Keratinocyte (primary cell): Measurements from ENCODE around the gene RALY. TPM values are rescaled to one million over a fixed set of nuclear protein-coding genes. Genes with fewer than 3 reads are reported as not detected.

ENCODE experiments used
- DNase-seq: peaks from one replicate; pipeline ENCODE4 v3.0.0-alpha.2; 2011; ENCODE audit warnings: low read depth, missing footprints, low spot score
- FAIRE-seq: peaks from 2 replicates; lab custom pipeline; 2011; peaks lifted over from hg19 to GRCh38; lab: Jason Lieb, UNC
- H2AFZ ChIP-seq: 2 replicates; pipeline ENCODE4 v1.6.0; 2012; ENCODE audit warnings: low read length, control low read depth, inconsistent platforms; ENCODE audit not compliant: control insufficient read depth
- H3K27ac ChIP-seq: 2 replicates; pipeline ENCODE4 v1.5.1; 2011; ENCODE audit warnings: low read length; ENCODE audit not compliant: control insufficient read depth, insufficient read depth
- H3K27me3 ChIP-seq: 3 replicates; pipeline ENCODE4 v1.6.0; 2011; ENCODE audit warnings: low read length; ENCODE audit not compliant: control insufficient read depth, insufficient read depth; ENCODE audit errors: extremely low read depth
- H3K36me3 ChIP-seq, 2 experiments: 2 replicates in 1 of 2; 3 replicates in 1 of 2; pipeline ENCODE4 v1.5.1; 2011; ENCODE audit warnings: low read length in 2 of 2, mild to moderate bottlenecking in 1 of 2; ENCODE audit not compliant: control insufficient read depth in 2 of 2, insufficient read depth in 2 of 2; ENCODE audit errors: extremely low read depth in 1 of 2
- H3K4me1 ChIP-seq: 3 replicates; pipeline ENCODE4 v1.5.1; 2011; ENCODE audit warnings: low read length; ENCODE audit not compliant: control insufficient read depth, insufficient read depth; ENCODE audit errors: extremely low read depth
- H3K4me2 ChIP-seq: 3 replicates; pipeline ENCODE4 v1.6.0; 2011; ENCODE audit warnings: low read depth, low read length; ENCODE audit not compliant: control insufficient read depth, insufficient read depth; ENCODE audit errors: extremely low read depth
- H3K4me3 ChIP-seq, 3 experiments: fragments of 200-600 bp in 1 of 3; sonication (generic) in 1 of 3; 2 replicates in 2 of 3; 3 replicates in 1 of 3; pipeline ENCODE4 v1.5.1; 2011 to 2016; ENCODE audit warnings: low read length in 3 of 3, mild to moderate bottlenecking in 3 of 3, control low read depth in 2 of 3, inconsistent platforms in 1 of 3, low read depth in 1 of 3, mixed read lengths in 1 of 3, mixed run types in 1 of 3, moderate library complexity in 1 of 3; ENCODE audit not compliant: control insufficient read depth in 2 of 3, insufficient read depth in 2 of 3; ENCODE audit errors: extremely low read depth in 1 of 3
- H3K79me2 ChIP-seq: 2 replicates; pipeline ENCODE4 v1.6.0; 2012; ENCODE audit warnings: low read length; ENCODE audit not compliant: control insufficient read depth, insufficient read depth
- H3K9ac ChIP-seq: 3 replicates; pipeline ENCODE4 v1.6.0; 2011; ENCODE audit warnings: low read length; ENCODE audit not compliant: control insufficient read depth, insufficient read depth; ENCODE audit errors: extremely low read depth
- H3K9me1 ChIP-seq: 3 replicates; pipeline ENCODE4 v1.6.0; 2011; ENCODE audit warnings: low read length; ENCODE audit not compliant: control insufficient read depth, insufficient read depth; ENCODE audit errors: extremely low read depth
- H3K9me3 ChIP-seq: 2 replicates; pipeline ENCODE4 v1.5.1; 2012; ENCODE audit warnings: low read depth, low read length; ENCODE audit not compliant: control insufficient read depth
- H4K20me1 ChIP-seq: 3 replicates; pipeline ENCODE4 v1.6.0; 2011; ENCODE audit warnings: low read length; ENCODE audit not compliant: control insufficient read depth, insufficient read depth; ENCODE audit errors: extremely low read depth
- CTCF ChIP-seq, 3 experiments: IDR thresholded peaks in 1 of 3; conservative IDR thresholded peaks in 1 of 3; optimal IDR thresholded peaks in 1 of 3; 2 replicates in 2 of 3; 3 replicates in 1 of 3; pipeline versions ENCODE3 to v1.5.1; 2011; ENCODE audit warnings: low read length in 3 of 3, mild to moderate bottlenecking in 3 of 3, moderate library complexity in 2 of 3, control low read depth in 1 of 3, inconsistent platforms in 1 of 3; ENCODE audit not compliant: insufficient read depth in 2 of 3; ENCODE audit errors: extremely low read depth in 1 of 3
- EZH2 ChIP-seq: IDR thresholded peaks from one replicate; pipeline ENCODE4 v1.6.1; 2012; ENCODE audit warnings: inconsistent platforms, mild to moderate bottlenecking, low read length, moderate library complexity
- dilution Hi-C: fragments of 300-500 bp; cut with MboI; formaldehyde crosslinking; loops from one replicate; pipeline ENCODE4 v1.7.0; 2020; ENCODE audit warnings: low sequenced_read_pairs; ENCODE audit not compliant: extremely low pct_ligation_motif_present
- polyA plus RNA-seq, 5 experiments: library from polyadenylated mRNA; depleted of rRNA in 3 of 5; stranded (reverse) in 3 of 5; stranded (forward) in 1 of 5; unstranded in 1 of 5; fragments of >200 nt; gene quantifications; 1 replicate in 1 of 5; 2 replicates in 3 of 5; 3 replicates in 1 of 5; pipeline versions ENCODE4 v1.2.1 to v1.2.3, GENCODE V29; 2011 to 2012; ENCODE audit warnings: missing spikeins in 2 of 5, low read depth in 1 of 5, low replicate concordance in 1 of 5

Gene RALY
- polyA plus RNA-seq, 1 donor (not counting 4 experiments of a cell fraction or from before 2014, with no cell fraction given): 118 TPM

DNA sequence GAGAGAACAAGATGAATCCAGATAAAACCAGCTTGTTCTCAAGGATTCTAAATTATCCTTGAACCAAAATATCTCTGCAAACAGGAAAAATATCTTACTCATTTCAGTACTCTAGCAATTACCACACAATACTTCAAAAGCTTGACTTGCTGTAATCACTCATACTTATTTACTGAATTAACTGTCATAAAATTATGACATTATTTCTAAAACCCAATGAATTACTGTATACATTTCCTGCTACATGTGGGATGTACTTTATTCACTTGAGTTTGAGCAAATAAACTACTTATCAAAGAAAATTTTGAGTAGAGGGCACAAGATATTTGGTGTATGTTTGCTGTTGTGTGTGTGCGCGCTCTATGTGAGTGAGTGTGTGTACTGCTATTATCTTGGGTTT lies 108.6 kb downstream of the RALY start:
- H2AFZ ChIP-seq: no peak overlapping the region
- no peak overlapping the region for H3K9ac ChIP-seq
- peaks cover 42% of the 10 kb centered on the region for H4K20me1 ChIP-seq
- H3K4me3 ChIP-seq: no peak overlapping the region
- TF ChIP-seq EZH2: no peak
- no peak for TF ChIP-seq CTCF (optimal IDR thresholded peaks at IDR 0.05 in 1 of 3, IDR thresholded peaks at IDR 0.05 in 1 of 3, conservative IDR thresholded peaks at IDR 0.05 in 1 of 3; ENCODE audit: extremely low read depth in 1 of 3, insufficient read depth in 2 of 3, low read length in 3 of 3)
- H3K79me2 ChIP-seq: peaks cover 77% of the 10 kb centered on the region
- dilution Hi-C loops: no loop called here
- H3K4me2 ChIP-seq: no peak overlapping the region
- peaks cover 37 to 65% of the 10 kb centered on the region in 2 experiments for H3K36me3 ChIP-seq
- FAIRE-seq (no peak), DNase-seq (no peak)
- no peaks in the 10 kb centered on the region for H3K27me3 ChIP-seq
- H3K4me1 ChIP-seq: peaks cover 2% of the 10 kb centered on the region
- H3K9me1 ChIP-seq: peaks cover 3% of the 10 kb centered on the region
- no peaks in the 10 kb centered on the region for H3K9me3 ChIP-seq
- H3K27ac ChIP-seq: no peak overlapping the region

GRCh38 chr20:34104059-34104458 lies 110.3 kb downstream of the RALY start:
- Histone ChIP-seq H3K9me3 (no peaks in the 10 kb centered on the region), H3K27me3 (no peaks in the 10 kb centered on the region), H3K4me3 (no peak overlapping the region), H3K9me1 (peaks cover 3% of the 10 kb centered on the region), H3K36me3 (peaks cover 29 to 58% of the 10 kb centered on the region in 2 experiments), H3K9ac (no peak overlapping the region), H2AFZ (no peak overlapping the region), H3K79me2 (peaks cover 90% of the 10 kb centered on the region), H3K27ac (no peak overlapping the region), H3K4me2 (no peak overlapping the region), H3K4me1 (peaks cover 9% of the 10 kb centered on the region), H4K20me1 (peaks cover 54% of the 10 kb centered on the region)
- no peak for TF ChIP-seq EZH2
- TF ChIP-seq CTCF (optimal IDR thresholded peaks at IDR 0.05 in 1 of 3, IDR thresholded peaks at IDR 0.05 in 1 of 3, conservative IDR thresholded peaks at IDR 0.05 in 1 of 3; ENCODE audit: extremely low read depth in 1 of 3, insufficient read depth in 2 of 3, low read length in 3 of 3): no peak
- DNase-seq (no peak), FAIRE-seq (no peak)
- dilution Hi-C loops: no loop called here
